Activated B cell treated with CpG ODN at 0.5 μM for 24 hours (primary cell): ENCODE measurements around the gene TSPO. TPM values are rescaled to one million over a fixed set of nuclear protein-coding genes. Genes with fewer than 3 reads are reported as not detected.

ENCODE experiments used
- ATAC-seq: fragments of 200-7000 bp; cut with Tn5 transposase; one replicate; pipeline ENCODE4 v1.10.0; 2021; ENCODE audit warnings: low read depth, mild to moderate bottlenecking, moderate library complexity
- CTCF ChIA-PET: fragments of 350-600 bp; sonication (Branson Sonifier 250); formaldehyde crosslinking; loops from one replicate; lab custom pipeline; 2021; ENCODE audit warnings: antibody characterized with exemption; lab: Charles Lee
- POLR2A ChIA-PET: fragments of 350-600 bp; sonication (Branson Sonifier 250); formaldehyde crosslinking; loops from one replicate; lab custom pipeline; 2021; ENCODE audit warnings: antibody characterized with exemption; lab: Charles Lee
- DNase-seq: peaks from one replicate; pipeline ENCODE4 v3.0.0; 2022
- H3K27ac Mint-ChIP-seq: one replicate; pipeline ENCODE4 v1.8.0; 2020; ENCODE audit warnings: mixed read lengths
- H3K27me3 Mint-ChIP-seq: one replicate; pipeline ENCODE4 v1.8.0; 2021; ENCODE audit warnings: mixed read lengths
- H3K36me3 Mint-ChIP-seq: one replicate; pipeline ENCODE4 v1.8.0; 2021; ENCODE audit warnings: low read depth, mixed read lengths
- H3K4me1 Mint-ChIP-seq: one replicate; pipeline ENCODE4 v1.8.0; 2021; ENCODE audit warnings: mixed read lengths
- H3K4me3 Mint-ChIP-seq: one replicate; pipeline ENCODE4 v1.8.0; 2020; ENCODE audit warnings: mild to moderate bottlenecking, mixed read lengths
- H3K9me3 Mint-ChIP-seq: one replicate; pipeline ENCODE4 v1.8.0; 2020; ENCODE audit warnings: mixed read lengths
- CTCF ChIP-seq: fragments of 200-600 bp; IDR thresholded peaks from one replicate; pipeline ENCODE4 v1.8.0; 2022; ENCODE audit warnings: antibody characterized with exemption, mild to moderate bottlenecking
- intact Hi-C: fragments of 100-400 bp; cut with micrococcal nuclease; formaldehyde crosslinking; loops from one replicate; pipeline ENCODE4 v1.15.1; 2024
- total RNA-seq: library from RNA; stranded (reverse); gene quantifications from 2 replicates; pipeline ENCODE4 v1.2.3, GENCODE V29; 2022

TSPO gene
- total RNA-seq, 1 donor from 2014 or later: 40.9 TPM

GRCh38 chr22:43131773-43132501 is 19.4 kb upstream of the TSPO start:
- DNase-seq: no peak
- TF ChIP-seq CTCF: no peak
- intact Hi-C loops: no loop called here
- CTCF ChIA-PET: no interaction called here
- POLR2A ChIA-PET: interaction anchor here (0.6 kb wide), 1 partner anchor 295 kb away, joined by 3 read pairs; no protein-coding TSS in a partner anchor
- H3K27me3 Mint-ChIP-seq: peaks cover 5% of the 10 kb centered on the region
- H3K27ac Mint-ChIP-seq: no peak overlapping the region
- ATAC-seq: no peak
- no peaks in the 10 kb centered on the region for H3K9me3 Mint-ChIP-seq
- no peak overlapping the region for H3K4me3 Mint-ChIP-seq
- H3K4me1 Mint-ChIP-seq: peaks cover 22% of the 10 kb centered on the region
- H3K36me3 Mint-ChIP-seq: peaks cover 47% of the 10 kb centered on the region

- Mint-ChIP-seq H3K36me3 (peaks cover 60% of the 10 kb centered on the region), H3K4me3 (no peak overlapping the region), H3K4me1 (peaks cover 18% of the 10 kb centered on the region), H3K27ac (no peak overlapping the region), H3K9me3 (no peaks in the 10 kb centered on the region), H3K27me3 (peaks cover 2% of the 10 kb centered on the region)
- no peak for TF ChIP-seq CTCF
- intact Hi-C loops: no loop called here
- ATAC-seq (no peak), DNase-seq (no peak)
- CTCF ChIA-PET: no interaction called here
- POLR2A ChIA-PET: interaction anchor here (0.7 kb wide), 1 partner anchor 470 kb away, joined by 5 read pairs; no protein-coding TSS in a partner anchor
Observed at GRCh38 chr22:43133401-43133800, 18.0 kb upstream of the TSPO start.

GRCh38 chr22:43134553-43134952 is 16.8 kb upstream of the TSPO start:
- ChIA-PET CTCF (no interaction called here), POLR2A (interaction anchor here (0.7 kb wide), 1 partner anchor 302 kb away, joined by 7 read pairs; no protein-coding TSS in a partner anchor)
- H3K27ac Mint-ChIP-seq: no peak overlapping the region
- no peaks in the 10 kb centered on the region for H3K9me3 Mint-ChIP-seq
- intact Hi-C loops: no loop called here
- H3K27me3 Mint-ChIP-seq: no peaks in the 10 kb centered on the region
- no peak for DNase-seq
- H3K4me3 Mint-ChIP-seq: no peak overlapping the region
- TF ChIP-seq CTCF: no peak
- peaks cover 8% of the 10 kb centered on the region for H3K4me1 Mint-ChIP-seq
- H3K36me3 Mint-ChIP-seq: peaks cover 69% of the 10 kb centered on the region
- no peak for ATAC-seq

GRCh38 chr22:43135565-43135964 is 15.8 kb upstream of the TSPO start:
- ATAC-seq: no peak
- no peak for TF ChIP-seq CTCF
- Mint-ChIP-seq H3K27me3 (no peaks in the 10 kb centered on the region), H3K27ac (no peak overlapping the region), H3K4me1 (peaks cover 5% of the 10 kb centered on the region), H3K4me3 (no peak overlapping the region), H3K36me3 (peaks cover 77% of the 10 kb centered on the region), H3K9me3 (no peaks in the 10 kb centered on the region)
- ChIA-PET CTCF (interaction anchor here (1.1 to 1.2 kb wide), 3 partner anchors 11 to 355 kb away, joined by 3 to 4 read pairs (median 3); partner anchors contain the start of gene BIK), POLR2A (interaction anchor here (0.7 kb wide), 1 partner anchor 303 kb away, joined by 7 read pairs; no protein-coding TSS in a partner anchor)
- DNase-seq: no peak
- intact Hi-C loops: loop anchor here (5.0 kb wide), 1 partner anchor 473 kb away; no protein-coding TSS in a partner anchor

GRCh38 chr22:43136255-43136654 is 15.1 kb upstream of the TSPO start:
- H3K27ac Mint-ChIP-seq: no peak overlapping the region
- DNase-seq (peak; percentile 54), ATAC-seq (peak; percentile 94)
- POLR2A ChIA-PET: no interaction called here
- peaks cover 81% of the 10 kb centered on the region for H3K36me3 Mint-ChIP-seq
- CTCF ChIA-PET: interaction anchor here (0.9 to 1.1 kb wide), 4 partner anchors 25 to 356 kb away, joined by 3 to 4 read pairs (median 3); partner anchors contain the start of gene BIK
- peaks cover 7% of the 10 kb centered on the region for H3K4me1 Mint-ChIP-seq
- H3K27me3 Mint-ChIP-seq: no peaks in the 10 kb centered on the region
- intact Hi-C loops: loop anchor here (1.0 to 5.0 kb wide), 3 partner anchors 26 to 474 kb away; partner anchors contain the start of gene BIK
- H3K4me3 Mint-ChIP-seq: no peak overlapping the region
- H3K9me3 Mint-ChIP-seq: no peaks in the 10 kb centered on the region
- no peak for TF ChIP-seq CTCF
